ENCODE results near the gene HELB. TPM values are rescaled to one million over a fixed set of nuclear protein-coding genes. Genes with fewer than 3 reads are reported as not detected.
"Not testable (repeated sequence)": the region's sequence is repeated elsewhere in the genome, so short reads cannot be mapped to it uniquely, and the experiment has no call there.

Gene HELB
- total RNA-seq, 1 donor = 7.3 TPM

- no peak for DNase-seq (ENCODE audit: low read depth in 2 of 3, low spot score in 2 of 3)
These were observed 505 bp downstream of the HELB start for GRCh38 chr12:66302827-66303169.

- DNase-seq (ENCODE audit: low read depth in 2 of 3, low spot score in 2 of 3) = not testable (repeated sequence)
These were observed 1.1 kb downstream of the HELB start for GRCh38 chr12:66303316-66303804.

GRCh38 chr12:66304296-66304900 lies 2.1 kb downstream of the HELB start:
- DNase-seq (ENCODE audit: low read depth in 2 of 3, low spot score in 2 of 3) = no peak

- DNase-seq (ENCODE audit: low read depth in 2 of 3, low spot score in 2 of 3) = no peak
These were observed 7.3 kb downstream of the HELB start for GRCh38 chr12:66309606-66310005.

- no peak for DNase-seq (ENCODE audit: low read depth in 2 of 3, low spot score in 2 of 3)
These were observed 9.9 kb downstream of the HELB start for GRCh38 chr12:66312189-66312588.

- DNase-seq (ENCODE audit: low read depth in 2 of 3, low spot score in 2 of 3) = no peak
These were observed 12.0 kb downstream of the HELB start for GRCh38 chr12:66314278-66314677.

GRCh38 chr12:66319266-66319954 lies 17.1 kb downstream of the HELB start:
- DNase-seq (ENCODE audit: low read depth in 2 of 3, low spot score in 2 of 3) = no peak

GRCh38 chr12:66320996-66321395 lies 18.7 kb downstream of the HELB start:
- no peak for DNase-seq (ENCODE audit: low read depth in 2 of 3, low spot score in 2 of 3)

- DNase-seq (ENCODE audit: low read depth in 2 of 3, low spot score in 2 of 3) = no peak
These were observed 19.1 kb downstream of the HELB start for GRCh38 chr12:66321435-66321834.

GRCh38 chr12:66323017-66323416 lies 20.7 kb downstream of the HELB start:
- no peak for DNase-seq (ENCODE audit: low read depth in 2 of 3, low spot score in 2 of 3)

GRCh38 chr12:66329941-66330340 lies 27.6 kb downstream of the HELB start:
- DNase-seq (ENCODE audit: low read depth in 2 of 3, low spot score in 2 of 3) = no peak

GRCh38 chr12:66331016-66331415 lies 28.7 kb downstream of the HELB start:
- no peak for DNase-seq (ENCODE audit: low read depth in 2 of 3, low spot score in 2 of 3)

- no peak for DNase-seq (ENCODE audit: low read depth in 2 of 3, low spot score in 2 of 3)
These were observed 29.5 kb downstream of the HELB start for GRCh38 chr12:66331814-66332213.

- no peak for DNase-seq (ENCODE audit: low read depth in 2 of 3, low spot score in 2 of 3)
These were observed 33.5 kb downstream of the HELB start for GRCh38 chr12:66335746-66336145.

GRCh38 chr12:66337381-66338010 lies 35.2 kb downstream of the HELB start:
- no peak for DNase-seq (ENCODE audit: low read depth in 2 of 3, low spot score in 2 of 3)

GRCh38 chr12:66340131-66340530 lies 37.8 kb downstream of the HELB start:
- no peak for DNase-seq (ENCODE audit: low read depth in 2 of 3, low spot score in 2 of 3)

GRCh38 chr12:66341126-66341525 lies 38.8 kb downstream of the HELB start:
- DNase-seq (ENCODE audit: low read depth in 2 of 3, low spot score in 2 of 3) = no peak

- DNase-seq (ENCODE audit: low read depth in 2 of 3, low spot score in 2 of 3) = no peak
These were observed 42.9 kb downstream of the HELB start for GRCh38 chr12:66345212-66345611.

- DNase-seq (ENCODE audit: low read depth in 2 of 3, low spot score in 2 of 3) = peak in 1 of 3 donors; percentile 9
These were observed 43.7 kb downstream of the HELB start for GRCh38 chr12:66345956-66346355.

- DNase-seq (ENCODE audit: low read depth in 2 of 3, low spot score in 2 of 3) = no peak
These were observed 49.0 kb downstream of the HELB start for GRCh38 chr12:66351301-66351700.

- DNase-seq (ENCODE audit: low read depth in 2 of 3, low spot score in 2 of 3) = peak in 2 of 3 donors; percentile 6 to 19
These were observed 49.9 kb downstream of the HELB start for GRCh38 chr12:66352197-66352596.

GRCh38 chr12:66352899-66353298 lies 50.6 kb downstream of the HELB start:
- DNase-seq (ENCODE audit: low read depth in 2 of 3, low spot score in 2 of 3) = no peak

Data from hematopoietic multipotent progenitor cell (in vitro differentiated cells).